AG09309 (cell line): ENCODE data around the gene EPHB6.

ENCODE experiments used
- DNase-seq: peaks from one replicate; pipeline ENCODE4 v3.0.0-alpha.2; 2010; ENCODE audit warnings: low read depth
- H3K4me3 ChIP-seq: 2 replicates; pipeline ENCODE4 v1.5.1; 2011; ENCODE audit warnings: mild to moderate bottlenecking, low read depth, low read length, moderate library complexity; ENCODE audit not compliant: control insufficient read depth
- TF ChIP-seq, protein P1 (sequence below): IDR thresholded peaks from 2 replicates; pipeline ENCODE4 v1.5.1; 2011; ENCODE audit warnings: mild to moderate bottlenecking, low read depth, low read length, inconsistent platforms; ENCODE audit not compliant: insufficient read depth, control insufficient read depth; ENCODE audit errors: missing control alignments

Gene EPHB6

DNA sequence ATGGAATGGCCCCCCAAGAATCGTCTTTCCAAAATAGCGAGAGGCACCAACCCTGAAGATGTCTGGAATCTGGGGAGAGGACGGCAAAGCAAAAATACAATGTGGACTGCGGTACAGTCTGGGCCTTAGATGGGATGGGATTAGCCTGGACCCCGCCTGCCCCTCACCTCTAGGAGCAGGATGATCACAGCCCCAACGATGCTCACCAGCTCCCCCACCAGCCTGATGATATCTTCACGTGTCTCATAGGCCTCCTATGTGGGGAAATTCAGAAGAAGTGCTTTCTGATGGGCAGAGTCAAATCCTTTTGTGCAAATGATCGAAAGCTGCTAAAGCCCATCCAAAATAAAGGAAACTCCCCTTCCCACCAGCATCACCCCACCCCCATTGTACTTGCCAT, 60.4 kb downstream of the EPHB6 start:
- no peak for DNase-seq
- TF ChIP-seq, protein P1, sequence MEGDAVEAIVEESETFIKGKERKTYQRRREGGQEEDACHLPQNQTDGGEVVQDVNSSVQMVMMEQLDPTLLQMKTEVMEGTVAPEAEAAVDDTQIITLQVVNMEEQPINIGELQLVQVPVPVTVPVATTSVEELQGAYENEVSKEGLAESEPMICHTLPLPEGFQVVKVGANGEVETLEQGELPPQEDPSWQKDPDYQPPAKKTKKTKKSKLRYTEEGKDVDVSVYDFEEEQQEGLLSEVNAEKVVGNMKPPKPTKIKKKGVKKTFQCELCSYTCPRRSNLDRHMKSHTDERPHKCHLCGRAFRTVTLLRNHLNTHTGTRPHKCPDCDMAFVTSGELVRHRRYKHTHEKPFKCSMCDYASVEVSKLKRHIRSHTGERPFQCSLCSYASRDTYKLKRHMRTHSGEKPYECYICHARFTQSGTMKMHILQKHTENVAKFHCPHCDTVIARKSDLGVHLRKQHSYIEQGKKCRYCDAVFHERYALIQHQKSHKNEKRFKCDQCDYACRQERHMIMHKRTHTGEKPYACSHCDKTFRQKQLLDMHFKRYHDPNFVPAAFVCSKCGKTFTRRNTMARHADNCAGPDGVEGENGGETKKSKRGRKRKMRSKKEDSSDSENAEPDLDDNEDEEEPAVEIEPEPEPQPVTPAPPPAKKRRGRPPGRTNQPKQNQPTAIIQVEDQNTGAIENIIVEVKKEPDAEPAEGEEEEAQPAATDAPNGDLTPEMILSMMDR, result no peak
- H3K4me3 ChIP-seq, result no peak overlapping the region

DNA sequence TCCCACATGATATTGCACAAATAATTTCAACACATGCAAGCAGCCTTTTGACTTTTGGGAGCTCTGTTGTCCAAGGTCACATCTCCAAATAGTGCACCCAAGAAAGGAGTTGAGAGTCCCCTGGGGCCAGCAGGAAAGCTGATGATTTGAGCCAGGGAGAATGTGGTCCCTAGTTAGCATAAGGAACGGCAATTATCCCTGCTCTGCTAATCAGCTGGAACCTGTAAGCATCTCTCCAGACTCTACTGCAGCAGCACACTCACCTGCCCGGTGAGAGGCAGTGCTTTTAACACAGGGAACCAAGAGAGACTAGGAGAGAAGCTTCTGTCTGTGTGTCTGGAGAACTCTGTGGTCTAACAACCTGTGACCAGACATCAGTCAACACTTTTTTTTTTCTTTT, 61.6 kb downstream of the EPHB6 start:
- TF ChIP-seq, protein P1, result no peak
- no peak overlapping the region for H3K4me3 ChIP-seq
- DNase-seq, result no peak

DNA sequence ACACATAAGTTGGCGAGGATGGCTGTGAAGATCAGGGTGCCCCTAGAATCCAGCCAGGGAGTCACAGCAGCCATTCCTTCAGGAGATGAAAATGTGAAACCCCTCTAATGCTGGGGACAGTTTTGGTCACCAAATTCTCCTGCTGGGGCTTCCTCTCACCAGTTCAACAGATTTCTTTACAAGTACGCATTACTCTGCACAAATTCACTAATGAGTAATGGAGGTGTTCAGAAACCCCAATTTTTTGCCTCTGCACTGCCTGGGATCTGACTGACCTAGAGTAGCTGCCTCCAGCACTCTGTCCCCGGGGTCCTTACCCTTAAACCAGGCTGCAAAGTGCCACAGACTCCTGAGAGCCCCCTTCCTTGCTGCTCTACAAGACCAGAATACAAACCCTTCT, 62.6 kb downstream of the EPHB6 start:
- no peak for DNase-seq
- TF ChIP-seq, protein P1, result no peak

DNA sequence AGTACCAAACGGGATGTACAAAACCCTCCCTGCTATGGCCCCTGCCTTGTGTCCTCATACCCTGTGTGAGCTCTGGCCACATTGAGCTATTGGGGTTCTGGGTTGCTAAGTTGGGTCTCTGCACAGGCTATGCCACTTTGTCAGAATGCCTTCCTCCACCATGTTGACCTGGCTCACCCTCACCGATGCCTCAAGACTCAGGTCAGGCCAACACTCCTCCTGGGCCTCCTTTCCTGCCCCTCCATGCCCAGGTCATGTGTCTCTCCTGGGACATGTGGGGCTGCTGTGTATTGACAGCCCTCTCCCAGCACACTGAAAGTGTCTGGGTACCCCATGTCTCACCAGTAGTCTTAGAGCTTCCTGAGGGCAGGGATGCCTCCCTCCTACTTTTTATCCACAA, 64.0 kb downstream of the EPHB6 start:
- DNase-seq, result no peak
- TF ChIP-seq, protein P1, result no peak
- no peak overlapping the region for H3K4me3 ChIP-seq

More for the DNA sequence above, 62.6 kb downstream of the EPHB6 start:
- H3K4me3 ChIP-seq, result no peak overlapping the region

DNA sequence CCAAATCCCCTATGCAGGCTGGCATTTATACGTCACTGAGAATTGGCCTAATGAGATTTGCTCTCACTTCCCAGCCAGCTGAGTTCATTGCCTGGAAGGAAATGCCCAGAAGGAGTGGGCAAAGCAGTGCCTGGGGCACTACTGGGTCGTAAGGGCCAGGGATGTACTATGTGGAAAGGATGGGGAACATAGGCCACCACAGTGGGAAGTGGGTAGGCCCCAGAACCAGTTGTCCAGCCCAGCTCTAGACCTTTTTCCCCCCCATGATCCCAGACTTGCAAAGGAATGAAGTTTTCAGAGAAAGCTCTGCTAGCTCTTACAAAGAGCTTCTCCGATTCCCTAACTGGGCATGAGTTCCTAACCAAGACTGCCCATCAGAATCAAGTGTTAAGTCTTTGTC, 64.8 kb downstream of the EPHB6 start:
- no peak for DNase-seq
- H3K4me3 ChIP-seq, result no peak overlapping the region
- TF ChIP-seq, protein P1, result no peak
